ENCODE measurements around the gene ACSL5.

- TF ChIP-seq, protein P1, sequence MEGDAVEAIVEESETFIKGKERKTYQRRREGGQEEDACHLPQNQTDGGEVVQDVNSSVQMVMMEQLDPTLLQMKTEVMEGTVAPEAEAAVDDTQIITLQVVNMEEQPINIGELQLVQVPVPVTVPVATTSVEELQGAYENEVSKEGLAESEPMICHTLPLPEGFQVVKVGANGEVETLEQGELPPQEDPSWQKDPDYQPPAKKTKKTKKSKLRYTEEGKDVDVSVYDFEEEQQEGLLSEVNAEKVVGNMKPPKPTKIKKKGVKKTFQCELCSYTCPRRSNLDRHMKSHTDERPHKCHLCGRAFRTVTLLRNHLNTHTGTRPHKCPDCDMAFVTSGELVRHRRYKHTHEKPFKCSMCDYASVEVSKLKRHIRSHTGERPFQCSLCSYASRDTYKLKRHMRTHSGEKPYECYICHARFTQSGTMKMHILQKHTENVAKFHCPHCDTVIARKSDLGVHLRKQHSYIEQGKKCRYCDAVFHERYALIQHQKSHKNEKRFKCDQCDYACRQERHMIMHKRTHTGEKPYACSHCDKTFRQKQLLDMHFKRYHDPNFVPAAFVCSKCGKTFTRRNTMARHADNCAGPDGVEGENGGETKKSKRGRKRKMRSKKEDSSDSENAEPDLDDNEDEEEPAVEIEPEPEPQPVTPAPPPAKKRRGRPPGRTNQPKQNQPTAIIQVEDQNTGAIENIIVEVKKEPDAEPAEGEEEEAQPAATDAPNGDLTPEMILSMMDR (IDR thresholded peaks at IDR 0.05), result no peak
- no peak for TF ChIP-seq POLR2A (IDR thresholded peaks at IDR 0.05)
Measured at GRCh38 chr10:112335111-112335867, 38.6 kb upstream of the ACSL5 start.
